GM12878 (cell line): ENCODE data around the gene CORO2B. TPM values are rescaled to one million over a fixed set of nuclear protein-coding genes. Genes with fewer than 3 reads are reported as not detected.

Experiments
- FOXM1 ChIP-seq: IDR thresholded peaks from 2 replicates; pipeline ENCODE4 v1.6.1; 2012; ENCODE audit warnings: low read depth, mild to moderate bottlenecking, inconsistent platforms, low read length, moderate library complexity
- HDAC2 ChIP-seq: fragments of 200-600 bp; sonication (generic); IDR thresholded peaks from 2 replicates; pipeline ENCODE4 v1.6.1; 2017
- KLF5 ChIP-seq: fragments of 450-650 bp; IDR thresholded peaks from 2 replicates; pipeline ENCODE4 v1.6.1; 2014; ENCODE audit warnings: mild to moderate bottlenecking; ENCODE audit not compliant: partially characterized antibody
- NRF1 ChIP-seq: conservative IDR thresholded peaks from 2 replicates; pipeline ENCODE4 v1.6.1; 2011; ENCODE audit warnings: mild to moderate bottlenecking, low read depth, low read length, improper control_type of control experiment
- POLR2AphosphoS2 ChIP-seq: IDR thresholded peaks from 2 replicates; pipeline ENCODE4 v1.6.1; 2011; ENCODE audit warnings: low read depth, mild to moderate bottlenecking, low read length, improper control_type of control experiment, moderate library complexity
- POLR2AphosphoS5 ChIP-seq: IDR thresholded peaks from 2 replicates; pipeline ENCODE4 v1.6.1; 2011; ENCODE audit warnings: mild to moderate bottlenecking, low read length, inconsistent platforms
- POU2F2 ChIP-seq: IDR thresholded peaks from 3 replicates; pipeline ENCODE4 v1.6.1; 2011; ENCODE audit warnings: low read depth, mild to moderate bottlenecking, low read length, borderline replicate concordance
- RAD21 ChIP-seq: IDR thresholded peaks from 2 replicates; pipeline ENCODE4 v1.6.1; 2011; ENCODE audit warnings: mild to moderate bottlenecking, low read depth, low read length, moderate library complexity; ENCODE audit not compliant: insufficient read depth
- TARDBP ChIP-seq: IDR thresholded peaks from 2 replicates; pipeline ENCODE4 v1.6.1; 2016; ENCODE audit warnings: borderline replicate concordance
- TCF3 ChIP-seq: IDR thresholded peaks from 2 replicates; pipeline ENCODE4 v1.6.1; 2012; ENCODE audit warnings: low read depth, mild to moderate bottlenecking, low read length, borderline replicate concordance; ENCODE audit not compliant: insufficient read depth
- ZSCAN29 ChIP-seq: fragments of 450-650 bp; IDR thresholded peaks from 2 replicates; pipeline ENCODE4 v1.6.1; 2017; ENCODE audit warnings: mild to moderate bottlenecking, moderate library complexity
- polyA plus RNA-seq, 11 experiments: library from polyadenylated mRNA; depleted of rRNA in 4 of 11; unstranded in 6 of 11; stranded (reverse) in 5 of 11; fragments of >200 nt; fragmentation: Nextera tagmentation in 4 of 11; fragmentation: Illumina TruSeq in 1 of 11; extraction: Ambion mirVana in 4 of 11; extraction: Trizol in 1 of 11; gene quantifications; 1 replicate in 1 of 11; 2 replicates in 10 of 11; pipeline versions ENCODE4 v1.2.1 to v1.2.3, GENCODE V29; 2011 to 2016; ENCODE audit warnings: inconsistent platforms in 2 of 11, missing spikeins in 2 of 11, low read depth in 1 of 11
- total RNA-seq, 4 experiments: library from RNA; depleted of rRNA in 3 of 4; stranded (reverse); fragments of >200 nt in 3 of 4; fragmentation: Illumina TruSeq in 1 of 4; extraction: Trizol in 1 of 4; gene quantifications; 2 replicates each; pipeline versions ENCODE4 v1.2.1 to v1.2.3, GENCODE V29; 2013 to 2021
- TF ChIP-seq, protein P1 (sequence below): IDR thresholded peaks from 2 replicates; pipeline ENCODE4 v1.6.1; 2011; ENCODE audit warnings: borderline replicate concordance, low read depth, mild to moderate bottlenecking, moderate library complexity, mixed read lengths, low read length; ENCODE audit not compliant: insufficient read depth; ENCODE audit errors: extremely low read length
- TF ChIP-seq, protein P2 (sequence below): IDR thresholded peaks from 2 replicates; pipeline ENCODE4 v1.6.1; 2011; ENCODE audit warnings: mild to moderate bottlenecking, low read depth, low read length, moderate library complexity; ENCODE audit not compliant: insufficient replicate concordance
- TF ChIP-seq, protein P3 (sequence below): IDR thresholded peaks from 2 replicates; pipeline ENCODE4 v1.6.1; 2011; ENCODE audit warnings: borderline replicate concordance, low read depth, mild to moderate bottlenecking, moderate library complexity, low read length; ENCODE audit not compliant: insufficient read depth, poor library complexity, severe bottlenecking

CORO2B gene
- total and polyA plus RNA-seq, 10 of the 15 experiments (the other 5 are each of a cell fraction or from before 2014, with no cell fraction given), result 0.05 to 0.73 (median 0.13) TPM; not detected in 4

DNA sequence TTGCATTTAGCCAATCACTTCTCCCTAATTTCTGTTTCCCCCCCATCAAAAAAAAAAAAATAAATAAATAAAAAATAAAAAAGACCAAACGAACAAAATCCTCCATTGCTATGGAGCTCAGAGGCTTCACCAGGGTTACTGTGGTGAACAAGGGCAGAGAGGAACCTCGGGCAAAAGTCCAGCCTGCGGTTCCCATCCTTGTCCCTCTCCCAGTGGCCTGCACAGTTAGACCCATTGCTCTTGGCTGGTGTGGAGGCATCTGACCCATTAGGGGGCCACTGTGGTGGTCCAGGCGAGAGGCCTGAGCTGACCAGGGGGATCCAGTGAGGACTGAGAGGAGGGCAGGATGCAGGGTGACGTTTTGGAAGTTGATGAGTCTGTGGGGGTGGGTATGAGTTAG is 18.8 kb downstream of the CORO2B start (continued):
- TF ChIP-seq NRF1 (no peak), FOXM1 (no peak), ZSCAN29 (no peak), POLR2AphosphoS2 (no peak), POU2F2 (no peak), HDAC2 (no peak), TARDBP (no peak), KLF5 (no peak), POLR2AphosphoS5 (no peak), TCF3 (no peak), RAD21 (no peak)
- TF ChIP-seq, protein P1, sequence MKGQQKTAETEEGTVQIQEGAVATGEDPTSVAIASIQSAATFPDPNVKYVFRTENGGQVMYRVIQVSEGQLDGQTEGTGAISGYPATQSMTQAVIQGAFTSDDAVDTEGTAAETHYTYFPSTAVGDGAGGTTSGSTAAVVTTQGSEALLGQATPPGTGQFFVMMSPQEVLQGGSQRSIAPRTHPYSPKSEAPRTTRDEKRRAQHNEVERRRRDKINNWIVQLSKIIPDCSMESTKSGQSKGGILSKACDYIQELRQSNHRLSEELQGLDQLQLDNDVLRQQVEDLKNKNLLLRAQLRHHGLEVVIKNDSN, result no peak
- TF ChIP-seq, protein P2, sequence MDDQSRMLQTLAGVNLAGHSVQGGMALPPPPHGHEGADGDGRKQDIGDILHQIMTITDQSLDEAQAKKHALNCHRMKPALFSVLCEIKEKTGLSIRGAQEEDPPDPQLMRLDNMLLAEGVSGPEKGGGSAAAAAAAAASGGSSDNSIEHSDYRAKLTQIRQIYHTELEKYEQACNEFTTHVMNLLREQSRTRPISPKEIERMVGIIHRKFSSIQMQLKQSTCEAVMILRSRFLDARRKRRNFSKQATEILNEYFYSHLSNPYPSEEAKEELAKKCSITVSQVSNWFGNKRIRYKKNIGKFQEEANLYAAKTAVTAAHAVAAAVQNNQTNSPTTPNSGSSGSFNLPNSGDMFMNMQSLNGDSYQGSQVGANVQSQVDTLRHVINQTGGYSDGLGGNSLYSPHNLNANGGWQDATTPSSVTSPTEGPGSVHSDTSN, result no peak
- TF ChIP-seq, protein P3, sequence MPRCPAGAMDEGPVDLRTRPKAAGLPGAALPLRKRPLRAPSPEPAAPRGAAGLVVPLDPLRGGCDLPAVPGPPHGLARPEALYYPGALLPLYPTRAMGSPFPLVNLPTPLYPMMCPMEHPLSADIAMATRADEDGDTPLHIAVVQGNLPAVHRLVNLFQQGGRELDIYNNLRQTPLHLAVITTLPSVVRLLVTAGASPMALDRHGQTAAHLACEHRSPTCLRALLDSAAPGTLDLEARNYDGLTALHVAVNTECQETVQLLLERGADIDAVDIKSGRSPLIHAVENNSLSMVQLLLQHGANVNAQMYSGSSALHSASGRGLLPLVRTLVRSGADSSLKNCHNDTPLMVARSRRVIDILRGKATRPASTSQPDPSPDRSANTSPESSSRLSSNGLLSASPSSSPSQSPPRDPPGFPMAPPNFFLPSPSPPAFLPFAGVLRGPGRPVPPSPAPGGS, result no peak
